GM12878 (cell line): ENCODE measurements around the gene MAP4K2. TPM values are rescaled to one million over a fixed set of nuclear protein-coding genes. Genes with fewer than 3 reads are reported as not detected.

ENCODE experiments used
- CBX5 ChIP-seq: sonication (generic); IDR thresholded peaks from 2 replicates; pipeline ENCODE4 v1.6.1; 2016; ENCODE audit warnings: low read depth, moderate library complexity, mild to moderate bottlenecking, inconsistent platforms
- EGR1 ChIP-seq, 2 experiments: IDR thresholded peaks; 1 replicate in 1 of 2; 2 replicates in 1 of 2; pipeline ENCODE4 v1.6.1; 2011 to 2012; ENCODE audit warnings: low read depth in 2 of 2, low read length in 2 of 2, borderline replicate concordance in 1 of 2, mild to moderate bottlenecking in 1 of 2, moderate library complexity in 1 of 2
- GABPA ChIP-seq: IDR thresholded peaks from 2 replicates; pipeline ENCODE4 v1.6.1; 2014; ENCODE audit warnings: antibody characterized with exemption, low read depth, mild to moderate bottlenecking, inconsistent platforms
- HCFC1 ChIP-seq: fragments of 150-350 bp; IDR thresholded peaks from 2 replicates; pipeline ENCODE4 v1.6.1; 2014; ENCODE audit warnings: low read length
- NBN ChIP-seq: fragments of 450-650 bp; IDR thresholded peaks from 2 replicates; pipeline ENCODE4 v1.6.1; 2016
- NFXL1 ChIP-seq: fragments of 450-650 bp; IDR thresholded peaks from 2 replicates; pipeline ENCODE4 v1.6.1; 2017; ENCODE audit warnings: antibody characterized with exemption, mild to moderate bottlenecking, borderline replicate concordance
- RAD51 ChIP-seq: fragments of 450-650 bp; IDR thresholded peaks from 2 replicates; pipeline ENCODE4 v1.6.1; 2016; ENCODE audit warnings: moderate library complexity, mild to moderate bottlenecking, inconsistent platforms
- SMAD1 ChIP-seq: fragments of 450-650 bp; IDR thresholded peaks from 2 replicates; pipeline ENCODE4 v1.6.1; 2018; ENCODE audit warnings: mild to moderate bottlenecking, low read depth; ENCODE audit not compliant: partially characterized antibody
- SMC3 ChIP-seq: IDR thresholded peaks from 2 replicates; pipeline ENCODE4 v1.6.1; 2011; ENCODE audit warnings: low read length, improper control_type of control experiment, borderline replicate concordance
- SP1 ChIP-seq: IDR thresholded peaks from one replicate; pipeline ENCODE4 v1.6.1; 2011; ENCODE audit warnings: low read depth, low read length
- SUZ12 ChIP-seq: fragments of 200-600 bp; sonication (generic); IDR thresholded peaks from one replicate; pipeline ENCODE4 v1.6.1; 2018; ENCODE audit warnings: antibody characterized with exemption, mild to moderate bottlenecking; ENCODE audit not compliant: unreplicated experiment
- TAF1 ChIP-seq: IDR thresholded peaks from 2 replicates; pipeline ENCODE4 v1.6.1; 2011; ENCODE audit warnings: mild to moderate bottlenecking, low read depth, low read length, borderline replicate concordance
- TCF7 ChIP-seq: IDR thresholded peaks from 2 replicates; pipeline ENCODE4 v1.6.1; 2014; ENCODE audit warnings: antibody characterized with exemption, borderline replicate concordance
- ZNF274 ChIP-seq: IDR thresholded peaks from one replicate; pipeline ENCODE4 v1.8.0; 2011; ENCODE audit not compliant: insufficient read length, insufficient read depth
- ZZZ3 ChIP-seq: IDR thresholded peaks from 2 replicates; pipeline ENCODE4 v1.6.1; 2011; ENCODE audit warnings: low read depth; ENCODE audit not compliant: control insufficient read depth, insufficient read length
- polyA plus RNA-seq, 11 experiments: library from polyadenylated mRNA; depleted of rRNA in 4 of 11; unstranded in 6 of 11; stranded (reverse) in 5 of 11; fragments of >200 nt; fragmentation: Nextera tagmentation in 4 of 11; fragmentation: Illumina TruSeq in 1 of 11; extraction: Ambion mirVana in 4 of 11; extraction: Trizol in 1 of 11; gene quantifications; 1 replicate in 1 of 11; 2 replicates in 10 of 11; pipeline versions ENCODE4 v1.2.1 to v1.2.3, GENCODE V29; 2011 to 2016; ENCODE audit warnings: inconsistent platforms in 2 of 11, missing spikeins in 2 of 11, low read depth in 1 of 11
- total RNA-seq, 4 experiments: library from RNA; depleted of rRNA in 3 of 4; stranded (reverse); fragments of >200 nt in 3 of 4; fragmentation: Illumina TruSeq in 1 of 4; extraction: Trizol in 1 of 4; gene quantifications; 2 replicates each; pipeline versions ENCODE4 v1.2.1 to v1.2.3, GENCODE V29; 2013 to 2021
- TF ChIP-seq, protein P1 (sequence below): fragments of 450-650 bp; IDR thresholded peaks from 2 replicates; pipeline ENCODE4 v1.6.1; 2017; ENCODE audit warnings: mild to moderate bottlenecking, moderate library complexity
- TF ChIP-seq, protein P2 (sequence below): IDR thresholded peaks from 2 replicates; pipeline ENCODE4 v1.6.1; 2011; ENCODE audit warnings: low read depth, low read length, improper control_type of control experiment, borderline replicate concordance
- TF ChIP-seq, protein P3 (sequence below): fragments of 450-650 bp; IDR thresholded peaks from 2 replicates; pipeline ENCODE4 v1.6.1; 2016; ENCODE audit warnings: mild to moderate bottlenecking
- TF ChIP-seq, protein P4 (sequence below): IDR thresholded peaks from 2 replicates; pipeline ENCODE4 v1.6.1; 2012; ENCODE audit warnings: mild to moderate bottlenecking, low read depth, low read length

The MAP4K2 gene
- total and polyA plus RNA-seq, 10 of the 15 experiments (the other 5 are each of a cell fraction or from before 2014, with no cell fraction given): 0.98 to 78.1 (median 48.9) TPM

DNA sequence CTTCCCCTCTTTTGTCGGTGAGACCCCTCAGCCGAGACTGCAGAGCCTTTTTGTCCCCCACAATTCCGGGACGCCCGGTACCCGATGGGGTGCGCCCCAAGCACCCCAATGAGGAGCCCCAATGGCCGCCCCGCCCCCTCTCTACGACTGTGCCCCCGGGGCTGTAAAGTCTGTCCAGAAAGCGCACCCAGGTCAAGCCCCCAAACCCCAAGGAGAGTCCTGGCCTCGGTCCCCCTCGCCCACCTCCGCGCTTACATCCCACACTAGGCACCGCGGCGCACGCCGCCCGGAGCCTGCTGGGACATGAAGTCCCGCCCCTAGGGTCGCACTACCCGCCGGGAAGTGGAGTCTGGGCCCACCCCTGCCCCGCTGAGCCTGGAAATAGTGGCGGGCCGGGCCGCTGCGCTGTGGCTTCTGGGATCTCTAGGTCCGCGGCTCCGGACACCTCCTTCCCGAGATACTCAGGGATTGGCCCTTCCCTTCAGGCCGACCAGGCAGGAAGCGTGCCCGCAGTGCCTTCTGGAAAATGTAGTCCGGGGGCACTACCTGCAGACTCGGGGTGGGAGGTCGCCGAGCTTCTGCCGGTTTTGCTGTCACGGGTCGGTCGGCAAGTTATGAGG is 7.4 kb upstream of the MAP4K2 start, which contains the start of gene MEN1 (continued):
- TF ChIP-seq, protein P1, sequence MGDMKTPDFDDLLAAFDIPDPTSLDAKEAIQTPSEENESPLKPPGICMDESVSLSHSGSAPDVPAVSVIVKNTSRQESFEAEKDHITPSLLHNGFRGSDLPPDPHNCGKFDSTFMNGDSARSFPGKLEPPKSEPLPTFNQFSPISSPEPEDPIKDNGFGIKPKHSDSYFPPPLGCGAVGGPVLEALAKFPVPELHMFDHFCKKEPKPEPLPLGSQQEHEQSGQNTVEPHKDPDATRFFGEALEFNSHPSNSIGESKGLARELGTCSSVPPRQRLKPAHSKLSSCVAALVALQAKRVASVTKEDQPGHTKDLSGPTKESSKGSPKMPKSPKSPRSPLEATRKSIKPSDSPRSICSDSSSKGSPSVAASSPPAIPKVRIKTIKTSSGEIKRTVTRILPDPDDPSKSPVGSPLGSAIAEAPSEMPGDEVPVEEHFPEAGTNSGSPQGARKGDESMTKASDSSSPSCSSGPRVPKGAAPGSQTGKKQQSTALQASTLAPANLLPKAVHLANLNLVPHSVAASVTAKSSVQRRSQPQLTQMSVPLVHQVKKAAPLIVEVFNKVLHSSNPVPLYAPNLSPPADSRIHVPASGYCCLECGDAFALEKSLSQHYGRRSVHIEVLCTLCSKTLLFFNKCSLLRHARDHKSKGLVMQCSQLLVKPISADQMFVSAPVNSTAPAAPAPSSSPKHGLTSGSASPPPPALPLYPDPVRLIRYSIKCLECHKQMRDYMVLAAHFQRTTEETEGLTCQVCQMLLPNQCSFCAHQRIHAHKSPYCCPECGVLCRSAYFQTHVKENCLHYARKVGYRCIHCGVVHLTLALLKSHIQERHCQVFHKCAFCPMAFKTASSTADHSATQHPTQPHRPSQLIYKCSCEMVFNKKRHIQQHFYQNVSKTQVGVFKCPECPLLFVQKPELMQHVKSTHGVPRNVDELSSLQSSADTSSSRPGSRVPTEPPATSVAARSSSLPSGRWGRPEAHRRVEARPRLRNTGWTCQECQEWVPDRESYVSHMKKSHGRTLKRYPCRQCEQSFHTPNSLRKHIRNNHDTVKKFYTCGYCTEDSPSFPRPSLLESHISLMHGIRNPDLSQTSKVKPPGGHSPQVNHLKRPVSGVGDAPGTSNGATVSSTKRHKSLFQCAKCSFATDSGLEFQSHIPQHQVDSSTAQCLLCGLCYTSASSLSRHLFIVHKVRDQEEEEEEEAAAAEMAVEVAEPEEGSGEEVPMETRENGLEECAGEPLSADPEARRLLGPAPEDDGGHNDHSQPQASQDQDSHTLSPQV: no peak
- TF ChIP-seq RAD51: no peak
- no peak for TF ChIP-seq ZZZ3
- TF ChIP-seq NFXL1: no peak
- TF ChIP-seq SUZ12: no peak
- TF ChIP-seq, protein P2, sequence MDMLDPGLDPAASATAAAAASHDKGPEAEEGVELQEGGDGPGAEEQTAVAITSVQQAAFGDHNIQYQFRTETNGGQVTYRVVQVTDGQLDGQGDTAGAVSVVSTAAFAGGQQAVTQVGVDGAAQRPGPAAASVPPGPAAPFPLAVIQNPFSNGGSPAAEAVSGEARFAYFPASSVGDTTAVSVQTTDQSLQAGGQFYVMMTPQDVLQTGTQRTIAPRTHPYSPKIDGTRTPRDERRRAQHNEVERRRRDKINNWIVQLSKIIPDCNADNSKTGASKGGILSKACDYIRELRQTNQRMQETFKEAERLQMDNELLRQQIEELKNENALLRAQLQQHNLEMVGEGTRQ: no peak
- no peak for TF ChIP-seq SMAD1
- peak; percentile 83 for TF ChIP-seq HCFC1
- no peak for TF ChIP-seq SMC3
- TF ChIP-seq ZNF274: no peak
- no peak for TF ChIP-seq CBX5
- TF ChIP-seq SP1: no peak
- TF ChIP-seq GABPA: peak; percentile 80; the same call in 1 of the 2 replicates
- peak; percentile 60 for TF ChIP-seq NBN
- TF ChIP-seq TCF7: no peak
- TF ChIP-seq TAF1: peak; percentile 40; the same call in 1 of the 2 replicates
- TF ChIP-seq, protein P3, sequence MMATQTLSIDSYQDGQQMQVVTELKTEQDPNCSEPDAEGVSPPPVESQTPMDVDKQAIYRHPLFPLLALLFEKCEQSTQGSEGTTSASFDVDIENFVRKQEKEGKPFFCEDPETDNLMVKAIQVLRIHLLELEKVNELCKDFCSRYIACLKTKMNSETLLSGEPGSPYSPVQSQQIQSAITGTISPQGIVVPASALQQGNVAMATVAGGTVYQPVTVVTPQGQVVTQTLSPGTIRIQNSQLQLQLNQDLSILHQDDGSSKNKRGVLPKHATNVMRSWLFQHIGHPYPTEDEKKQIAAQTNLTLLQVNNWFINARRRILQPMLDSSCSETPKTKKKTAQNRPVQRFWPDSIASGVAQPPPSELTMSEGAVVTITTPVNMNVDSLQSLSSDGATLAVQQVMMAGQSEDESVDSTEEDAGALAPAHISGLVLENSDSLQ: no peak
- peak in 1 of 2 experiments; percentile 68; a peak in 1 of 3 replicates for TF ChIP-seq EGR1 (IDR thresholded peaks at IDR 0.05; ENCODE audit: borderline replicate concordance in 1 of 2, low read depth in 2 of 2, low read length in 2 of 2)
- TF ChIP-seq, protein P4, sequence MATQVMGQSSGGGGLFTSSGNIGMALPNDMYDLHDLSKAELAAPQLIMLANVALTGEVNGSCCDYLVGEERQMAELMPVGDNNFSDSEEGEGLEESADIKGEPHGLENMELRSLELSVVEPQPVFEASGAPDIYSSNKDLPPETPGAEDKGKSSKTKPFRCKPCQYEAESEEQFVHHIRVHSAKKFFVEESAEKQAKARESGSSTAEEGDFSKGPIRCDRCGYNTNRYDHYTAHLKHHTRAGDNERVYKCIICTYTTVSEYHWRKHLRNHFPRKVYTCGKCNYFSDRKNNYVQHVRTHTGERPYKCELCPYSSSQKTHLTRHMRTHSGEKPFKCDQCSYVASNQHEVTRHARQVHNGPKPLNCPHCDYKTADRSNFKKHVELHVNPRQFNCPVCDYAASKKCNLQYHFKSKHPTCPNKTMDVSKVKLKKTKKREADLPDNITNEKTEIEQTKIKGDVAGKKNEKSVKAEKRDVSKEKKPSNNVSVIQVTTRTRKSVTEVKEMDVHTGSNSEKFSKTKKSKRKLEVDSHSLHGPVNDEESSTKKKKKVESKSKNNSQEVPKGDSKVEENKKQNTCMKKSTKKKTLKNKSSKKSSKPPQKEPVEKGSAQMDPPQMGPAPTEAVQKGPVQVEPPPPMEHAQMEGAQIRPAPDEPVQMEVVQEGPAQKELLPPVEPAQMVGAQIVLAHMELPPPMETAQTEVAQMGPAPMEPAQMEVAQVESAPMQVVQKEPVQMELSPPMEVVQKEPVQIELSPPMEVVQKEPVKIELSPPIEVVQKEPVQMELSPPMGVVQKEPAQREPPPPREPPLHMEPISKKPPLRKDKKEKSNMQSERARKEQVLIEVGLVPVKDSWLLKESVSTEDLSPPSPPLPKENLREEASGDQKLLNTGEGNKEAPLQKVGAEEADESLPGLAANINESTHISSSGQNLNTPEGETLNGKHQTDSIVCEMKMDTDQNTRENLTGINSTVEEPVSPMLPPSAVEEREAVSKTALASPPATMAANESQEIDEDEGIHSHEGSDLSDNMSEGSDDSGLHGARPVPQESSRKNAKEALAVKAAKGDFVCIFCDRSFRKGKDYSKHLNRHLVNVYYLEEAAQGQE: no peak
